ENCODE data around the gene DLGAP1. TPM values are rescaled to one million over a fixed set of nuclear protein-coding genes. Genes with fewer than 3 reads are reported as not detected.

Gene DLGAP1
- total and polyA plus RNA-seq, 2 donors = 2.1 to 7.5 TPM

DNA sequence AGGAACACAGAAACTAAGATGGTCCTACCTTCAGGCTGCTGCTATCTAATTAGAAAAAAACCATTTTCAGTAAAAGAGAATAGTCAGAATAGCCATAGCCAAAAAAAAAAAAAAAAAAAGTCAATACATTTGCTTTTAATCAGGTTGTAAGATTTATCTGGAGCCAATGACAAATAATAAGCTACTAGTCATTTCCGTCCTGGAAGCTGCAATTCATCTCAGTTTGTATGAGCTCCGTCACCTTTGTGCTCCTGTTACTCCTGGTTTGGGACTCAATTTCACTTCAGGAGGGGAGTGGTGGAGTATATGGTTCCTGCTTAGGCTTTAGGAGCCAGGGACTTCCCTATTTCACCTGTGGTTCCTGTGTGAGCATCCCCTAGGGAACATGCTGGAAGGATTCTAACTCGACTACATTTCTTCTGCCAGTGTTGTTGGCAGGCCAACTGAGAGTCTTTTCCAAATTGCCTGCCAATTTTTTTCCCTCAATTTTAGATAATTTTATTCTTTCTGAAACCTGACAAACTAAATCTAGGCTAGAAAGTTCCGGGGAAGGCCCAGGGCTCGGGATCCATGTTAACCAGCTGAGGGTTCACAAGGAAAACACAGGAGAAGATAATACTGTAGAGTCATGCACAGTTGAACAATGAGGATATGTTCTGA, 481.8 kb downstream of the DLGAP1 start:
- Histone ChIP-seq H3K27ac (ENCODE audit: low read depth) (no peak overlapping the region), H3K36me3 (ENCODE audit: insufficient read depth) (no peaks in the 10 kb centered on the region), H3K4me1 (ENCODE audit: insufficient read depth) (no peaks in the 10 kb centered on the region), H3K4me3 (ENCODE audit: low read depth, low read length) (no peak overlapping the region)
- DNase-seq (ENCODE audit: extremely low spot score) = no peak
- whole genome bisulfite sequencing = 68% methylated on average over 5 of the region's 5 CpGs

- no peak for DNase-seq (ENCODE audit: extremely low spot score)
- Histone ChIP-seq H3K36me3 (ENCODE audit: insufficient read depth) (no peaks in the 10 kb centered on the region), H3K4me1 (ENCODE audit: insufficient read depth) (no peaks in the 10 kb centered on the region), H3K4me3 (ENCODE audit: low read depth, low read length) (no peak overlapping the region), H3K27ac (ENCODE audit: low read depth) (no peak overlapping the region)
- 89% methylated on average over 6 of the region's 6 CpGs for WGBS
These were observed 482.7 kb downstream of the DLGAP1 start for GRCh38 chr18:3972291-3972930.

DNA sequence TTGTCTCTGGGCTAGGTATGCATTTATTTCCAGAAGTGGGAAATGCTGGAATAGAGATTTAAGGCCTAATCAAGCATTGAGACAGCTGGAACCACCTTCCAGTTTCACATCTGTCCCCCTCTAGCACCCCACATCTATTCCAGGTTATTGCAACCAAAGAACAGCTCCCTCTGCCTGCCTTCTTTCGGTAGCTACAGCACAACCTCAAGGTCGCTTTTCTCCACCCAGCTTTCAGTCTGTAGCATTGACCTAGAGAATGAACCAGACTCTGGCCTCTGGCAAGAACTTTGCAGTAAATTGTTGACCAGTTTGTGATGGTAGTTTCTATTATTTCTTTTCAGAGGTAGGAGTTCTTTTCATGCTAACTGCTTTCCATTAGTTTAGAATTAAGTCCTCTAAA, 484.2 kb downstream of the DLGAP1 start:
- H3K27ac ChIP-seq (ENCODE audit: low read depth) = no peak overlapping the region
- DNase-seq (ENCODE audit: extremely low spot score) = no peak
- WGBS = 49% methylated on average over 2 of the region's 2 CpGs

GRCh38 chr18:3967359-3968180, 487.5 kb downstream of the DLGAP1 start:
- Histone ChIP-seq H3K36me3 (ENCODE audit: insufficient read depth) (no peaks in the 10 kb centered on the region), H3K4me1 (ENCODE audit: insufficient read depth) (no peaks in the 10 kb centered on the region), H3K4me3 (ENCODE audit: low read depth, low read length) (no peak overlapping the region), H3K27ac (ENCODE audit: low read depth) (no peak overlapping the region)
- DNase-seq (ENCODE audit: extremely low spot score) = no peak
- 43% methylated on average over 4 of the region's 4 CpGs for WGBS

More for the DNA sequence above, 484.2 kb downstream of the DLGAP1 start:
- Histone ChIP-seq H3K4me3 (ENCODE audit: low read depth, low read length) (no peak overlapping the region), H3K4me1 (ENCODE audit: insufficient read depth) (no peaks in the 10 kb centered on the region), H3K36me3 (ENCODE audit: insufficient read depth) (no peaks in the 10 kb centered on the region)

GRCh38 chr18:3966642-3967358, 488.3 kb downstream of the DLGAP1 start:
- no peaks in the 10 kb centered on the region for H3K4me1 ChIP-seq (ENCODE audit: insufficient read depth)
- no peaks in the 10 kb centered on the region for H3K36me3 ChIP-seq (ENCODE audit: insufficient read depth)
- DNase-seq (ENCODE audit: extremely low spot score) = no peak
- H3K27ac ChIP-seq (ENCODE audit: low read depth) = no peak overlapping the region
- 29% methylated on average over 6 of the region's 6 CpGs for WGBS
- no peak overlapping the region for H3K4me3 ChIP-seq (ENCODE audit: low read depth, low read length)

DNA sequence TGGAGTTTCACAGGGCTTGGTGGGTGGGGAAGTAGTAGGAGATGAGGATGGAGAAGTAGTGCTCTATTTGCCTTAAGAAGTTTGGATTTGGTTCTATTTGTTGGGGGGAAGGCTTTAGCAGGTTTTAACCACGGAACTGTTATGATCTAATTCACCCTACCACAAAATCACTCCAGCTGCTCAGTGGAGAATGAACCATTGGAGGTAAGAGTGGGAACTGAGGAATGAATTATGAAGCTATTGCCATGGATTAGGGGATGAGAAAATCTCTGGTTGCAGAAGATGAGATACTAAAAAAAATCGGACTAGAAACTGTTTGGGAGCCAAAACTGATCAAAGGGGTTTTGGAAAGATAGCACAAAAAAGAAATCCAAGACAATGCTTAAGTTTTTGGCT, 488.9 kb downstream of the DLGAP1 start:
- Histone ChIP-seq H3K27ac (ENCODE audit: low read depth) (no peak overlapping the region), H3K4me3 (ENCODE audit: low read depth, low read length) (no peak overlapping the region), H3K4me1 (ENCODE audit: insufficient read depth) (no peaks in the 10 kb centered on the region), H3K36me3 (ENCODE audit: insufficient read depth) (no peaks in the 10 kb centered on the region)
- 58% methylated on average over 2 of the region's 2 CpGs for WGBS
- no peak for DNase-seq (ENCODE audit: extremely low spot score)

GRCh38 chr18:3960977-3961376, 494.1 kb downstream of the DLGAP1 start:
- no peaks in the 10 kb centered on the region for H3K36me3 ChIP-seq (ENCODE audit: insufficient read depth)
- WGBS = 92% methylated on average over 7 of the region's 7 CpGs
- no peak overlapping the region for H3K4me3 ChIP-seq (ENCODE audit: low read depth, low read length)
- H3K27ac ChIP-seq (ENCODE audit: low read depth) = no peak overlapping the region
- DNase-seq (ENCODE audit: extremely low spot score) = no peak
- no peaks in the 10 kb centered on the region for H3K4me1 ChIP-seq (ENCODE audit: insufficient read depth)

GRCh38 chr18:3960142-3960541, 495.0 kb downstream of the DLGAP1 start:
- 76% methylated on average over 4 of the region's 4 CpGs for WGBS
- no peak for DNase-seq (ENCODE audit: extremely low spot score)
- H3K36me3 ChIP-seq (ENCODE audit: insufficient read depth) = no peaks in the 10 kb centered on the region
- no peak overlapping the region for H3K4me3 ChIP-seq (ENCODE audit: low read depth, low read length)
- H3K4me1 ChIP-seq (ENCODE audit: insufficient read depth) = no peaks in the 10 kb centered on the region
- H3K27ac ChIP-seq (ENCODE audit: low read depth) = no peak overlapping the region

DNA sequence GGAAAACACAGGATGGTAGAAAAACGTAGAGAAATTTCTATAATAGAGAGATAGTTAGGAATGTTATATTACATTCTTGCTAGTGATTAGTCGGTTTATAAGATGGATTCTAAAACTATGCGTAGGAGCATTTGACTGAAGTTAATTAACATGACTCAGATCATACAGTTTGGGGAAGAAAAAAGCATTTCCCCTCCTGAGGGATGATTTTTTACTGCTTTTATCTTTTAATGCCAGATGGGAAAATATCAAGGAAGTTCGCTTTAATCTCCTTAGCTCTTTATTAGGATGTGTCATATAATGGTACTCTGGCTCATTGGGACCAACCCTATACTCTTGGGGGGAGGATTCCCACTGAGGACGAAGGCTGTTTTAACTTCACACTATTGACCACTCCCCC, 503.1 kb downstream of the DLGAP1 start:
- no peak overlapping the region for H3K27ac ChIP-seq (ENCODE audit: low read depth)
- H3K4me3 ChIP-seq (ENCODE audit: low read depth, low read length) = no peak overlapping the region
- no peaks in the 10 kb centered on the region for H3K4me1 ChIP-seq (ENCODE audit: insufficient read depth)
- DNase-seq (ENCODE audit: extremely low spot score) = no peak
- H3K36me3 ChIP-seq (ENCODE audit: insufficient read depth) = no peaks in the 10 kb centered on the region
- 87% methylated on average over 5 of the region's 5 CpGs for WGBS

DNA sequence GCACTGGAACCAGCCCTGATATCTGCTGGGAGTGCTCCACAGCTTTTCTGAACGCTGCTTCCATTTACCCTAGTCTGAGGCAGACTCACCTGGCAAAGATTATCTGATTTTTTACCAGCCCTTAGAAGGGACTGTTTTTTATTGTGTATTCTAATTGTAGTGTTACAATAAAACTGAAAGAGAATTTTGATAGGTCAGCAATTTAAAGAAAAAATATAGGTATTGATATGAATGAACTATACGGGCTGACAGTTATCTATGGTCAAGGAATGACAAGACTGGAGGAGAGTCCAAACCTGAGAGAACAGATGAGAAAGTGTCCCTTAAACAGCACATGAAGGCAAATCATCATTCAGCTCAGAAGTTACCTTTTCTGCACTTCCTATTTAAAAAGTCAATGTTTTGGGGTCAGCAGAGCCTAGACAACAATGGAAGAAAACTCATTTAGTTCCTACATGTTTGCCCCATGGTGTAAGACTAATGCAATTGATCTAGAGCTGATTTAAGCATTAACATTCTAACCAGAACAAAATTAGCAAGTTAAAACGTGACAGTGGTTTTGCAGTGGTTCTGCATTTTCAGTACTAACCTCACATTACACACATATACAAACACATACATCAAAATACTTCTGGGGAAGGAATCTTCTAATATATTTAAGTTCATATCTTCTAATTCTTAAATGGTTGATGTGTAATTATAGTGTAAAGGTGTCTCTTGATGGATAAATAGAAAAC, 504.3 kb downstream of the DLGAP1 start:
- no peak for DNase-seq (ENCODE audit: extremely low spot score)
- no peak overlapping the region for H3K27ac ChIP-seq (ENCODE audit: low read depth)
- H3K36me3 ChIP-seq (ENCODE audit: insufficient read depth) = no peaks in the 10 kb centered on the region
- 83% methylated on average over 3 of the region's 3 CpGs for WGBS
- no peak overlapping the region for H3K4me3 ChIP-seq (ENCODE audit: low read depth, low read length)
- no peaks in the 10 kb centered on the region for H3K4me1 ChIP-seq (ENCODE audit: insufficient read depth)

- H3K4me3 ChIP-seq (ENCODE audit: low read depth, low read length) = no peak overlapping the region
- no peak for DNase-seq (ENCODE audit: extremely low spot score)
- no peaks in the 10 kb centered on the region for H3K36me3 ChIP-seq (ENCODE audit: insufficient read depth)
- no peaks in the 10 kb centered on the region for H3K4me1 ChIP-seq (ENCODE audit: insufficient read depth)
- no peak overlapping the region for H3K27ac ChIP-seq (ENCODE audit: low read depth)
These were observed 506.1 kb downstream of the DLGAP1 start for GRCh38 chr18:3948958-3949357.

- Histone ChIP-seq H3K4me1 (ENCODE audit: insufficient read depth) (no peaks in the 10 kb centered on the region), H3K36me3 (ENCODE audit: insufficient read depth) (no peaks in the 10 kb centered on the region), H3K4me3 (ENCODE audit: low read depth, low read length) (no peak overlapping the region), H3K27ac (ENCODE audit: low read depth) (no peak overlapping the region)
- DNase-seq (ENCODE audit: extremely low spot score) = no peak
- WGBS = 76% methylated on average over 3 of the region's 3 CpGs
These were observed 507.7 kb downstream of the DLGAP1 start for GRCh38 chr18:3947383-3947782.

DNA sequence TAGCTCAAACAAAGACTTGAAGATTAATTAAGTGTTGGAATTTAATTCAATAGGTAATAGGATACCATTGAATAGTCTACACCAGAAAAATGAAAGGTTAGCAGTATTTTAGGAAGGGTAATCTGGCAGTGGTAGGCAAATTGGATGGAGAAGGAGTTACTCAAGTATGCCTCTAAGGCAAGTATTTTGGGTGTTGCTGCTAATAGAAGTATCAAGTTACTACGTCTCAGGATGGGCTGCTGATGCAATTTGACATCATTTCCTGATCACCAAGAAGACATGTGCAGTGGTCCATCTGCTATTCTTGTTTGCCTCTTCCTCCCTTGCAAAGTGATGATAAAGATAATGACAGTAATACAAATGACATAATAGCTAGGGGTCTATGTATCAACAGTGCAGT, 519.8 kb downstream of the DLGAP1 start:
- 70% methylated on average over 1 of the region's 1 CpG for WGBS
- H3K27ac ChIP-seq (ENCODE audit: low read depth) = no peak overlapping the region
- H3K4me3 ChIP-seq (ENCODE audit: low read depth, low read length) = no peak overlapping the region
- no peaks in the 10 kb centered on the region for H3K4me1 ChIP-seq (ENCODE audit: insufficient read depth)
- no peaks in the 10 kb centered on the region for H3K36me3 ChIP-seq (ENCODE audit: insufficient read depth)
- DNase-seq (ENCODE audit: extremely low spot score) = no peak
